NCI-H510A (cell line): Measurements from ENCODE around the gene UBE2K.
"Not testable (repeated sequence)": the region's sequence is repeated elsewhere in the genome, so short reads cannot be mapped to it uniquely, and the experiment has no call there.

ENCODE experiments used
- DNase-seq: peaks from one replicate; lab custom pipeline; 2025; lab: John Stamatoyannopoulos, UW

UBE2K gene, protein sequence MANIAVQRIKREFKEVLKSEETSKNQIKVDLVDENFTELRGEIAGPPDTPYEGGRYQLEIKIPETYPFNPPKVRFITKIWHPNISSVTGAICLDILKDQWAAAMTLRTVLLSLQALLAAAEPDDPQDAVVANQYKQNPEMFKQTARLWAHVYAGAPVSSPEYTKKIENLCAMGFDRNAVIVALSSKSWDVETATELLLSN

DNA sequence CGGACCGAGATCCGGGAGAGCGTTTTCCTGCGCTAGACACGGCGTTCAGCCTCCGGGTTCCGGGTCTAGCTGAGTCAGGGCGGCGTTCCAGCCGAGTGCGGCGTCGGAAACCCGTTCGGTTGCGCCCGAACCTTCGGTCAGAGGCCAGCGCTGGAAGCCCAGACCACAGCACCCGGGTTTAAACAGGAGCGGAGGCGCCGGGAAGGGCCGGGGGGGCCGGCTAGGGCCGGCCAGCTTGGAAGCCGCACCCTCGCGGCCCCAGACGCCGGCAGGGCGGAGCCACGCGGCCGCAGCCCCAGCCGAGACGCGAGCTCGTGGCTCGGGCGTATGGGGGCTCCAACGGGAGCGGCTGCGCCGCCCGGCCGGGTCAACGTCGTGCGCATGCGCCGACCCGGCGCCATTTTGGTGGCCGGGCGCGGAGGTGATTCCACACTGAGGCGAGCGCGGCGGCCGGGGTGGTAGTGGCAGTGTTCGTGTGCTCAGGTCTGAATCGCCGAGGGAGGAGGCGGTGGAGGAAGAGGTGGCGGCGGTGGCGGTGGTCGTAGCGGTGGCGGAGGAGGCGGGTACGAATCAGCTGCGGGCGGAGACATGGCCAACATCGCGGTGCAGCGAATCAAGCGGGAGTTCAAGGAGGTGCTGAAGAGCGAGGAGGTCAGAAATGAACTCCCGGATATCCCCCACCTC lies at the start of gene UBE2K:
Gene UBE2K, plus strand, starts transcription at position 397 of the 684 bp plus-strand sequence. Its CDS starts 192 bp downstream, at position 589.
- DNase-seq, result peak; percentile 75

DNA sequence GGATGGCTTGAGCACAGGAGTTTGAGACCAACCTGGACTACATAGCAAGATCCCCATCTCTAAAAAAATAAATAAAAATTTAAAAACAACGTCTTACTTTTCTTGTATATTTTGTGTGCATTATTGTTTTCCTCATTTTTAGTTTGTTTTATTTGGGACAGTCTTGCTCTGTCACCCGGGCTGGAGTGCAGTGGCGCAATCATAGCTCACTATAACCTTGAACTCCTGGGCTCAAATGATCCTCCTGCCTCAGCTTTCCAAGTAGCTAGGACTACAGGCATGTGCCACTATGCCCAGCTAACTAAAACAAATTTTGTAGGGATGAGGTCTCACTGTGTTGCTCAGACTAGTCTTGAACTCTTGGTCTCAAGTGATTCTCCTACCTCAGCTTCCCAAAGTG lies 49.7 kb upstream of the UBE2K start:
- DNase-seq, result no peak

DNA sequence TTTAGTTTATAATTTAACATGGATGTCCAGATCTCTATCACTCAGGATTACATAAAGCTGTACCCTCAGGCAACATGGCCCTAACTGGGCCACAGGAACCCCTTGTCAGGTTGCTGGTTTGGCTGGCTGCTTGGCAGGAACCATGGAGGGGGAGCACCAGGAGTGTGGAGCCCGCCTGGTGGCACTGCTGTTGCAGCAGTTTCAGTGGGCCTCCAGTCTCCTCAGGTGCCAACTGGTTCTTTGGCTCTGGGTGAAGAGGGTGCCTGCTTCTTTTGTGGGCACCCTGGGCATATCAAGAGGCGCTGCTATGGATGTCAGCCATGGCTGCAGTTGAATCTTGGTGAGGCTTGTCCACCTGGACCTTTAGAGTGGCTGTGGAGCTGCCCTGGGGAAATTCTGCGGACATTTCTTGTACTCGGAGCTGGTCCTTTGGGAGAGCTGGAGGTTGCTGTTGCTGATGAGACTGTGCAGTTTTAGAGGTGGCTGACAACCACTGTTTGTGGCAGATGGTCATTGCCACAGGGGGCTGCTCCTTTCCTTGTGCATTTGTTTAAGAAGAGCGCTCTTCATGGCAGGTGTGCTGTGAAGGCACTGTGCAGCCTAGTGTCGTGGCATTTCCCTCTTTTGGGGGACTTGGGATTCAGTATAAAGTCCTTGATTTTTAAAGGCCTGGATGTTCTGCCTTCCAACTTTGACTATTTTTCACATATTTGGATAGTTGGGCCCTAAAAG lies 48.9 kb upstream of the UBE2K start:
- DNase-seq, result no peak

DNA sequence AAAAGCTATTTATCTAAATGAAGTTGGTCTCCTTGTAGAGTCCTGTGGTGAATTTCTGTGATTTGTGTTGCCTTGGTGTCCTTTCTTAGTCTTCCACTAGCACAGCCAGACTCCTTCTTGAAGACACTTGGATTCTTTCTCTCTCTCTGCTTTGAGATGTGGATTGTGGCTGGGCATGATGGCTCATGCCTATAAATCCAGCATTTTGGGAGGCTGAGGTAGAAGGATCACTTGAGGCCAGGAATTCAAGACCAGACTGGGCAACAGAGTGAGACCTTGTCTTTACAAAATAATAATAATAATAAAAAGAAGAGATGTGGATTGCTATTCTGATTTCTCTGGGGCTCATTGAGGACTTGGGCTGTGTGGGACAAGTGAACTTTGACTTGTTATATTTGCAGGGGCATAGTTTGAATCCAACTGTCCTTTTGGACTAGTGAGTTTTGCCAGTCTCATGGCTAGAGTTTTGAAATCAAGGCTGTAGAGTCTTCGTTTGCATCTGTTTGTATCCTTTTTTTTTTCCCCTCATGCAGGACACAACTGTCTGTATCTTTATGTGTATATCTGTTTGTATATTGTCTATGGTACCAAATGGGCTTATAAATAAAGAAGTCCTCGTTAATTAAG lies 48.2 kb upstream of the UBE2K start:
- no peak for DNase-seq

DNA sequence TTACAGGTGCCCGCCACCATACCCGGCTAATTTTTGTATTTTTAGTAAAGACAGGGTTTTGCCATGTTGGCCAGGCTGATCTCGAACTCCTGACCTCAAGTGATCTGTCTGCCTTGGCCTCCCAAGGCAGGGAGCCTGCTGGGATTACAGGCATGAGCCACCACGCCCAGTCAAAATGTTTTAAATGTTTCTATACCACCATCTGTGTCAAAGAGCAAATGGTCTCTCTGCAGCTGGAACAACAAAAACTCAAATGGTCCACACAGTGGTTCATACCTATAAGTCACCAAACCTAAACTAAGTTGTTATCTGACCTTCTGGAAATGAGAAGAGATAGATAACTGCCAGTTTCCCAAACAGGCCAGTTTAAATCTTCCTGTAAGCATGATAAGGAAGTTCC lies 46.4 kb upstream of the UBE2K start:
- DNase-seq, result not testable (repeated sequence)

DNA sequence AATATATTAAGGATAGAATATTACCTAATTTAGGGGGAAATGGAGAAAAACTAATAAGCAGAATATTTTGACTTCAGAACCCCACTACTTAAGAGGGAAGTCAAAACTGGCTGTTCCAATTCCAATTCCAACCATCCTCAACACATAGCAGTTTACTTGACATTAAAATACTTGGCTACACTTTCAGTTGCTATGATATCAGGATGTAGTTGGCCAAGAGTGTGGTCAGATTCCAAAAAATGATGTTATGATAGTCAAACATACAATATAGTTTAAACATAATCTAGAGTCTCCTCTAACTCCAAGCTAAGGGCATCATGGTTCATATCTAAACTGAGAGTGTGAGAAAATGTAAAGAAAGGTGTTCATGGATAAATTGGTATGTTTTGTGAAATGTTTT lies 42.7 kb upstream of the UBE2K start:
- DNase-seq, result no peak

DNA sequence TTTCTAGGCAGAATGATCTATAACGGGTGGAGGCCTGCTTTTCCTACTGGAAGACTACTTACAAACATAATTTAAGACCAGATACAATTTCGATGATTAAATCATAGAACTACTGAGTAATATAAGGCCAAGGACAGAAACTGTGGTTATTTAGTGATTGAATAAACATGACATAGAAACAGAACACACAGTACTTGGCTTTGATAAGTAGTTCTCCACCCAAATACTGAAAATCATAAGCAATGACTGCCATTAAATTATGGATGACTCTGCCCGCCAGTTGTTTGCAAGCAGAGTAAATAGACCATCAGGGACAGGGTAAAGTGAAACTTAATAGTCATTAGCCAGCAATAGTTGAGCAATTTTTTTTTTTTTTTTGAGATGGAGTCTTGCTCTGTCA lies 42.1 kb upstream of the UBE2K start:
- no peak for DNase-seq

DNA sequence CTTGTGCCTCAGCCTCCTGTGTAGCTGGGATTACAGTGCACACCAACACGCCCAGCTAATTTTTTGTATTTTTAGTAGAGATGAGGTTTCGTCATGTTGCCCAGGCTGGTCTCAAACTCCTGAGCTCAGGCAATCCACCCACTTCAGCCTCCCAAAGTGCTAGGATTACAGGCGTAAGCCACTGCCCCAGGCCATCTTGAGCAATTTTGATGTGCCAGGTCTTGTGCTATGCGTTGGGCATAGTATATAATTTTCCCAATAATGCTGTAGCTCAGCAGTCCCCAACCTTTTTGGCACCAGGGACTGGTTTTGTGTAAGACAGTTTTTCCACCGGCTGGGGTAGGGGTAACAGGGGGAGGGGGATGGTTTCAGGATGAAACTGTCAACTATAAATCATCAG lies 41.3 kb upstream of the UBE2K start:
- DNase-seq, result not testable (repeated sequence)

DNA sequence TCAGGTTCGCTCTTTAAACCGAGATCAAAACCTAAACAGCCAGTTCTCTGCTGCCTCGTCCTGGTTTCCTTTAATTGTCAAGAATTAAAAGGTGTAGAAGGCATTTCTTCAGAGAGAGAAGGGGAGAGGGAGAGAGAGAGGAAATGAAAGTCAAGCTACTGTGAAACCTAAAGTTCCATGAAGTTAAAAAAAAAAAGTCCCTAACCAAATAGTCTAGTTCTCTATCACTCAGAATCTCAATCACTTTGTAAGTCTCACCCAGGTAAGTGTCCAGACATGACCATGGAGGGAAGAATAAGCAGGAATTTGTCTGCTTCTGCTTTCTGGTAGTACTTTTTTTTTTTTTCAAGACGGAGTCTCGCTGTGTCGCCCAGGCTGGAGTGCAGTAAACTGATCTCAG lies 40.5 kb upstream of the UBE2K start:
- DNase-seq, result no peak

DNA sequence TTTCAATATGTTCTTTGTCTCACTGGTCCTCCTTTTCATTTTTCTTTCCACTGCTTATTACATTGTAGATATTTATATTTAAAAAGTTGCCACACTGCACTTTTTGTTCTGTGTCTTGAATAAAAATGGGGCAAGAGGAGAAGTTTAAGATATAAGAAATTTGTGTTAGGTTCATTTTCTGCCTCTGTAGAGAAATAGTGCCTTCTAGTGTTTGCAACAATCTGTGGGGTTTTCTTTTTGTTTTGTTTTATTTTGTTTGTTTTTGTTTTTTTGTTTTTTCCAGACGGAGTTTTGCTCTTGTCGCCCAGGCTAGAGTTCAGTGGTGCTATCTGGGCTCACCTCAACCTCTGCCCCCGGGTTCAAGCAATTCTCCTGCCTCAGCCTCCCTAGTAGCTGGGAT lies 39.2 kb upstream of the UBE2K start:
- no peak for DNase-seq

DNA sequence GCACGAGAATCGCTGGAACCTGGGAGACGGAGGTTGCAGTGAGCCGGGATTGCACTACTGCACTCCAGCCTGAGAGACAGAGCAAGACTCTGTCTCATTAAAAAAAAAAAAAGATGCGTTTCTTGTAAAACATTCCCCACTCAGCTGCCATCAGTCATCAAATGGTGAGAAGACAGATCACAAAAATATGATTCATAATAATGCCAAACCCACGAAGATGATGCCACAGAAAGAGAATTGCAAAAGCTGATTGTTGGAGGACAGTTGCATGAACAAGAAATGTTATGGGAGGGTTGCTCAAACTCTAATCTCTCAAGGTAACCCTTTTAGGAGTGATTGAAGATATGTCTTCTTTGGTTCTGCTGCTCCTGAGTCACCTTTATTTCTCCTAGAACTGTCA lies 37.9 kb upstream of the UBE2K start:
- DNase-seq, result no peak

DNA sequence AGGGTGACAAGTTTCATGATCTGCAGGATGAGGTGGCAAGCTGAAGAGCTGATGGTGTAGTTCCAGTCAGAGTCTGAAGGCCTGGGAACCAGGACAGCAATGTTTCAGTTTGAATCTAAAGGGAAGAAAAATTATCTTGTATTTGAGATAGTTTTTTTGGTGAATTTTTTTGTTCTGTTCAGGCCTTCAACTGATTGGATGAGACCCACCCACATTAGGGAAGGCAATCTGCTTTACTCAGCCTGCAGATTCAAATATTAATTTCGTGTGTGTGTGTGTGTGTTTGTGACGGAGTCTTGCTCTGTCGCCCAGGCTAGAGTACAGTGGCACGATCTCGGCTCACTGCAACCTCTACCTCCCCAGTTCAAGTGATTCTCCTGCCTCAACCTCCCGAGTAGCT lies 37.2 kb upstream of the UBE2K start:
- DNase-seq, result no peak

DNA sequence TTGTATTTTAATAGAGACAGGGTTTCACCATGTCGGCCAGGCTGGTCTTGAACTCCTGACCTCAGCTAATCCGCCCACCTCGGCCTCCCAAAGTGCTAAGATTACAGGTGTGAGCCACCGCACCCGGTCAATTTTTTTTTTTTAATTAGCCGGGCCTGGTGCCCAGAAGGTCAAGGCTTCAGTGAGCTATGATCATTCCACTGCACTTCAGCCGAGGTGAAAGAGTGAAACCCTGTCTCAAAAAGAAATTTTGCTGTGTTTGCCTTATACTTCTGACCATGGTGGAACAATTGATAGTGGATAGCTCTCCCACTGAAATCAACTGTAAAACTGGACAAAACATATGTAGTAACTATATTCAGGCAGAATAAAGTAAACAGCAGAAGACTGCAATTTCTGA lies 35.3 kb upstream of the UBE2K start:
- DNase-seq, result no peak

DNA sequence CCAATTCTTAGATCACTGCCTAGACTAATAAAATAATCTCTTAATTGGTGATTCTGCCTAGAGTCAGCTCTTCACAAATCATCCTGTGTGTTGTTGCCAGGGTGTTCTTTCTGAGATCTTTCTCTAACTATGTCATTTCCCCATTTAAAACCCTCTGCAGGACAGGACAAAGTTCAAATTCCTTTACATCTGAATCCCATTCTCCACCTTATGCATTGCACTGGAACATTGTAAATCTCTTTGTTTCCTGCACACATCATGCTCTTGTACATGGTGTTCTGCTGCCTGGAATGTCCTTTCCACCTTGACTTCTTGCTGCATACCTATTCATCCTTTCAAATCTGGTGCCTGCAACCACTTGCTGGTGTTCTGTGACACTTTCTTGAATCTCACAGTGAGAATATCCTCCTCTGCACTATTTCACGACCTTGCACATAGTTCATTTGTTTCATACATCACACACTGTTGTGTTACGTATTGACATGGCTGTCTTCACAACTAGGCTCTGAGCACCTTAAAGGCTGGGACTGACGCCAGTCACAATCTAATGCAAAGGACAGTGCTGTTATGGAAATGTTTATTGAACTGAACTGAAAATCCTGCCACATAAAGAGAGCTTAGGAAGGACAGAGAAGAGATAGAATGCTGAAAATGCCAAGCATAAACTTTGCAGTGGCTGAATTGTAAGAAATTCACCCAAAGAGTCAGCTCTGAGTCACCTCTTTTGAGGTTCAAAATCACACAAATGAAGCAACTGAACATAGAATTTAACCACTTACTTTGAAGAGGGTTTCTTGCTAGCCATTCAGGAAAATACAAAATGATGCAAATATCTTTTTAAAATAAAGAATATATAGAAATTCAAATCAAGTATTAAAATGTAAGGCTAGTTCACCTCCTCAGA lies 32.9 kb upstream of the UBE2K start:
- no peak for DNase-seq

DNA sequence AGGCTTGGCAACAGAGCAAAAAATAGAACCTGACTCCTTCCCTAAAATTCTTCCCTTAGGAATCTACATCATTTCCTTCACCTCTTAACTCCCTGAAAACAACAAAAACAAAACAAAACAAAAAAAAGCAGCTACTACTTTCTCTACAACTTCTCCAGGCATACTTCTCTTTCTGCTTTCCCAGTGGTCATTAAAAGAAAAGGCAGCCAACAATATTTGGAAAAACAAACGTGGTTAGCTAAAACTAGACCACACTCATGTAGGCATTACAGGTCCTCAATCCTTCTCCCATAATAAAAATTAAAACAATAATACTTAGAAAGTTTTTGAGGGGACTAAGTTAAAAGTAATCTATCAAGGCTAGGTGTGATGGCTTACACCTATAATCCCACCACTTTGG lies 30.2 kb upstream of the UBE2K start:
- no peak for DNase-seq

DNA sequence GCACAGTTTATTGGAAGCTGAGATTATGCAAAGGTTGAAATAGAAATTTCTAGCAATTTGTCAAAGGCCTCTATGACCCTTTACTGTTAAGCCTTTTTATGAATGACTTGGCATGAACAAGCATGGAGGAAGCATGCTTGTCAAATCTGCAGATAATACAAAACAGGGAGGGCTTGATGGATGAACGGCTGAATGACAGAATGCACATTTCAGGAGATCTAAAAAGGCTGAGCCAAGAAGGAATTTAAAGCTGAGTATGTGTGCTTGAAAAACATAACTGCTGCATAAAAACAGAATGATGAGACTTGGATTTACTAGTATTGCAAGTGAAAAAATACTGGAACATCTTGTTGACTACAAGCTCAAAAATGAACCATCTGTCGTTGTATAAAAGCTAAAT lies 29.0 kb upstream of the UBE2K start:
- no peak for DNase-seq

DNA sequence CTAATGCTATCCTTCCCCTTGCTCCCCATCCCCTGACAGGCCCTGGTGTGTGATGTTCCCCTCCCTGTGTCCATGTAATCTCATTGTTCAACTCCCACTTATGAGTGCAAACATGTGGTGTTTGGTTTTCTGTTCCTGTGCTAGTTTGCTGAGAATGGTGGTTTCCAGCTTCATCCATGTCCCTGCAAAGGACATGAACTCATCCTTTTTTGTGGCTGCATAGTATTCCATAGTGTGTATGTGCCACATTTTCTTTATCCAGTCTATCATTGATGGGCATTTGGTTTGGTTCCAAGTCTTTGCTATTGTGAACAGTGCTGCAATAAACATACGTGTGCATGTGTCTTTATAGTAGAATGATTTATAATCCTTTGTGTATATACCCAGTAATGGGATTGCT lies 27.6 kb upstream of the UBE2K start:
- not testable (repeated sequence) for DNase-seq

DNA sequence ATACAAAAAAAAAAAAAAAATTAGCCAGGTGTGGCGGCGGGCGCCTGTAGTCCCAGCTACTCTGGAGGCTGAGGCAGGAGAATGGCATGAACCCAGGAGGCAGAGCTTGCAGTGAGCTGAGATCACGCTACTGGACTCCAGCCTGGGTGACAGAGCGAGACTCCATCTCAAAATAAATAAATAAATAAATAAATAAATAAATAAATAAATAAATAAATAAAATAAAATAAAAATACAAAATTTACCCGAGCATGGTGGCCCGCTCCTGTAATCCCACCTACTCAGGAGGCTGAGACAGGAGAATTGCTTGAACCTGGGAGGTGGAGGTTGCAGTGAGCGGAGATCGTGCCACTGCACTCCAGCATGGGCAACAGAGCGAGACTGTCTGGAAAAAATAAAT lies 22.3 kb upstream of the UBE2K start:
- DNase-seq, result not testable (repeated sequence)

DNA sequence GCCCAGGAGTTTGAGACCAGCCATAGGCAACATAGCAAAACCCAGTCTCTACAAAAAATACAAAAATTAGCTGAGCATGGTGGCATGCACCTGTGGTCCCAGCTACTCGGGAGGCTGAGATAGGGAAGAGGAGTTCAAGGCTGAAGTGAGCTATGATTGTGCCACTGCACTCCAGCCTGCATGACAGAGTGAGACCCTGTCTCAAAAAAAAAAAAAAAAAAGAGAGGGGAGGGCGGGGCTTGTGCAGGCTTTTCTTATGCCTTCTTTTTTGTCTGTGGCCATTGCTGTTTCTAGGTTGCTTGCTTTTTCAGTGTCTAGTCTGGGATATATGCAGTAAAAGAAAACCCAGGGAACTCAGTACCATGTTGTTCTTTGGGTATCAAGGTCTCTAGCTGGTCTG lies 16.9 kb upstream of the UBE2K start:
- not testable (repeated sequence) for DNase-seq

DNA sequence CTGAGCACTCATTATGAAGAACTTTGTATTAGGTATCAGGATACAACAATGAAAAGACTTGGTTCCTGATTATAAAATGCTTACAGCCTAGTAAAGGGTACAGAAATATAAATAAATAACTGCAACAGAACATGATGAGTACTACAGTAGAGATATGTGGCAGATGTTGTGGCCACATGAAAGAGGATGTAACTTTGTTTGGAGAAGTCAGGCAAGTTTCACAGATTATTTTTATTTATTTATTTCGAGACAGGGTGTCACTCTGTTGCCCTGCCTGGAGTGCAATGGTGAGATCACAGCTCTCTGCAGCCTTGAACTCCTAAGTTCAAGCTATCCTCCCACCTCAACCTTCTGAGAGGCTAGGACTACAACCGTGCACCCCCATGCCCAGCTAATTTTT lies 15.8 kb upstream of the UBE2K start:
- DNase-seq, result no peak

DNA sequence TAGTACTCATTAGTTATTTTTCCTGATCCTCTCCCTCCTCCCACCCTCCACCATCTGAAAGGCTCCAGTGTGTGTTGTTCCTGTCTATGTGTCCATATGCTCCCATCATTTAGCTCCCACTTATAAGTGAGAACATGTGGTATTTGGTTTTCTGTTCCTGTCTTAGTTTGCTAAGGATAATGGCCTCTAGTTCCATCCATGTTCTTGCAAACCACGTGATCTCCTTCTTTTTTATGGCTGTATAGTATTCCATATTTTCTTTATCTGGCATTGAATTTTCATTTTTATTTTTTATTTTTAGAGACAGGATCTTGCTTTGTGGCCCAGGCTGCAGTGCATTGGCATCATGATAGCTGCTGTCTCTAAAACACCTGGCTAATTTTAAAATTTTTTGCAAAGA lies 11.9 kb upstream of the UBE2K start:
- no peak for DNase-seq

DNA sequence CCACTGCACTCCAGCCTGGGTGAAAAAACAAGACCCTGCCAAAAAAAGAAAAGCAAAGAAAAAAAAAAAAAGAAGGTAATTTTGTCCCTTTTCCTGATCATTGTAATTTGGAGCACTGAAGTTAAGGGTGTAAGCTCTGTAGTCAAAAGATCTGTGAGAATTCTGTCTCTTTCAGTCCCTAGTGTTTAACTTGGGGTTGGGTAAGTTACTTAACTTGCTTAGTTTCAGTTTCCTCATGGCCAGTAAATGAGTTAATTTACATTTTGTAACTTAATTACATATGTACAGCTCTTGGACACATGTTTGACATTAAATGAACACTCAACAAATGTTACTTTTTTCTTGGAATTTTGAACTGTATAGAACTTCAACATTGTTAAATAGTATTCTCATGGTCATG lies 10.9 kb upstream of the UBE2K start:
- DNase-seq, result no peak
